ENCODE data around the gene OSBPL1A. TPM values are rescaled to one million over a fixed set of nuclear protein-coding genes. Genes with fewer than 3 reads are reported as not detected.

The OSBPL1A gene
- total RNA-seq, 4 donors from 2014 or later: 16.1 to 80.0 (median 61.4) TPM

DNA sequence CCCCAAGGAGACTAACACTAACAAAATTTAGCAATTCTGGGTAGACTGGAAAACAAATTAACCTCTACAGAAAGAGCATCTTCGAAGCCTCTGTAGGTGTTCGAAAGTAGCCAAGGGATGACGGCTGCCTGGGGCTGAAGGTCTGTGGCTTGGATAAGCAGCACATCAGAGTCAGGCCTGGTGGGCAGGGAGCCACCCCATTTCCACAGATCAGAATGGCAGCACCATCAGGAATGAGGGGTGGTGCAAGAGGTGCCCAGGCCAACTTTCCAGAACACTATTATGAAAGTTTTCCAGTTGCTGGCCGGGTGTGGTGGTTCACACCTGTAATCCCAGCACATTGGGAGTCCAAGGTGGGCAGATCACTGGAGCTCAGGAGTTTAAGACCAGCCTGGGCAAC is 200.9 kb downstream of the OSBPL1A start:
- Histone ChIP-seq H3K27me3 (no peaks in the 10 kb centered on the region), H3K4me1 (no peaks in the 10 kb centered on the region), H3K27ac (no peak overlapping the region), H3K4me3 (no peak overlapping the region), H3K36me3 (no peaks in the 10 kb centered on the region), H3K9me3 (no peaks in the 10 kb centered on the region)
- 88 to 100% methylated on average over 1 to 4 of the region's 4 CpGs for WGBS, 2 donors (ENCODE audit: low coverage in 1 of 2)
- DNase-seq: no peak
- TF ChIP-seq POLR2A (IDR thresholded peaks at IDR 0.05) (no peak), EP300 (IDR thresholded peaks at IDR 0.05; ENCODE audit: low read depth) (no peak), POLR2AphosphoS5 (IDR thresholded peaks at IDR 0.05) (no peak)
- TF ChIP-seq, protein P1, sequence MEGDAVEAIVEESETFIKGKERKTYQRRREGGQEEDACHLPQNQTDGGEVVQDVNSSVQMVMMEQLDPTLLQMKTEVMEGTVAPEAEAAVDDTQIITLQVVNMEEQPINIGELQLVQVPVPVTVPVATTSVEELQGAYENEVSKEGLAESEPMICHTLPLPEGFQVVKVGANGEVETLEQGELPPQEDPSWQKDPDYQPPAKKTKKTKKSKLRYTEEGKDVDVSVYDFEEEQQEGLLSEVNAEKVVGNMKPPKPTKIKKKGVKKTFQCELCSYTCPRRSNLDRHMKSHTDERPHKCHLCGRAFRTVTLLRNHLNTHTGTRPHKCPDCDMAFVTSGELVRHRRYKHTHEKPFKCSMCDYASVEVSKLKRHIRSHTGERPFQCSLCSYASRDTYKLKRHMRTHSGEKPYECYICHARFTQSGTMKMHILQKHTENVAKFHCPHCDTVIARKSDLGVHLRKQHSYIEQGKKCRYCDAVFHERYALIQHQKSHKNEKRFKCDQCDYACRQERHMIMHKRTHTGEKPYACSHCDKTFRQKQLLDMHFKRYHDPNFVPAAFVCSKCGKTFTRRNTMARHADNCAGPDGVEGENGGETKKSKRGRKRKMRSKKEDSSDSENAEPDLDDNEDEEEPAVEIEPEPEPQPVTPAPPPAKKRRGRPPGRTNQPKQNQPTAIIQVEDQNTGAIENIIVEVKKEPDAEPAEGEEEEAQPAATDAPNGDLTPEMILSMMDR (IDR thresholded peaks at IDR 0.05): no peak
- intact Hi-C loops (cut with DNase I; ENCODE audit: low total_unique reads): no loop called here
- in situ Hi-C loops (cut with MboI; ENCODE audit: low pct_ligation_motif_present in 1 of 4, low pct_unique_long_range_greater_than_20kb in 1 of 4, low sequenced_read_pairs in 3 of 4): loop anchor here in 2 of 4 donors (25.0 kb wide), 1 partner anchor 291 kb away; no protein-coding TSS in a partner anchor

DNA sequence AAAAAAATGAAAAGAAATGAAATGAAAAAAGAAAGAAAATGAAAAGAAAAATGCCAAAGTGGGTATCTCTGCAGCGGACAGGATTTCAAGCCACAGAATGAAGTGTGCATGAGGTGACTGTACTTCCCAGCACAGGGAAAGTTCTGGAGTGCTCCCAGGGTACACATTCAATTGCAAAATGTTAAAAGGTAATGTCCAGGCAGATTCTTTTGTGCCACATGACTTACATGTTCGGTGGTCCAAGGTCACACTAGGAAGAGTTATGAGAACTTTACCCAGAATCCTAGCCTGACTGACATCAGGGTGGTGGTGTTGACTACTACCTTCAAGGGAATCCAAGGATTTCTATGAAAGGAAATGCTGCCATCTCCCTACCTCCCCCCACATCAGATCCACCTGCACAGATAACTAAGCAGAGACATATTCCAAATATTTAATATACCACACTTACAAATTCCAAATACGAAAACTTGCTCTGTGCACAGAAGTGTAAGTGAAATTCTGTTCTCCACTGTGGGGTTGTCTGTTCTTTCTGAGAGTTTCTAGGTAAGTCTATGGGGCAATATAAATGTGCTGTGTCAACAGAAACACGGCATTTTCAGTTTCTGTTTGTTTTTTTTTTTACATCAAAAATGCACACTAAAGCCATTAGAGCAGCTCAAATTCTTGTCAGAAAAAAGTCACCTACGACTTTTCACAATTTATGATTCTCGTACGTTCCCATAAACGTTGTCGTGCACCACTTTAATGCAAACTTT is 202.1 kb downstream of the OSBPL1A start:
- no peak for TF ChIP-seq POLR2AphosphoS5 (IDR thresholded peaks at IDR 0.05)
- TF ChIP-seq POLR2A (IDR thresholded peaks at IDR 0.05): no peak
- TF ChIP-seq, protein P1 (IDR thresholded peaks at IDR 0.05): no peak
- TF ChIP-seq EP300 (IDR thresholded peaks at IDR 0.05; ENCODE audit: low read depth): no peak
- DNase-seq: no peak
- H3K4me1 ChIP-seq: peaks cover 0 to 2% (median 0%) of the 10 kb centered on the region in 4 donors
- in situ Hi-C loops (cut with MboI; ENCODE audit: low pct_ligation_motif_present in 1 of 4, low pct_unique_long_range_greater_than_20kb in 1 of 4, low sequenced_read_pairs in 3 of 4): loop anchor here in 2 of 4 donors (25.0 kb wide), 1 partner anchor 292 kb away; no protein-coding TSS in a partner anchor
- H3K9me3 ChIP-seq: no peaks in the 10 kb centered on the region
- no peak overlapping the region for H3K27ac ChIP-seq
- H3K27me3 ChIP-seq: no peaks in the 10 kb centered on the region
- 72% methylated on average over 9 of the region's 9 CpGs for WGBS, 2 donors (ENCODE audit: low coverage in 1 of 2)
- no peaks in the 10 kb centered on the region for H3K36me3 ChIP-seq
- H3K4me3 ChIP-seq: no peak overlapping the region
- intact Hi-C loops (cut with DNase I; ENCODE audit: low total_unique reads): no loop called here

GRCh38 chr18:24190590-24190989 is 207.0 kb downstream of the OSBPL1A start:
- intact Hi-C loops (cut with DNase I; ENCODE audit: low total_unique reads) (no loop called here), in situ Hi-C loops (cut with MboI; ENCODE audit: low pct_ligation_motif_present in 1 of 4, low pct_unique_long_range_greater_than_20kb in 1 of 4, low sequenced_read_pairs in 3 of 4) (loop anchor here in 2 of 4 donors (25.0 kb wide), 1 partner anchor 297 kb away; no protein-coding TSS in a partner anchor)
- H3K27me3 ChIP-seq: no peaks in the 10 kb centered on the region
- H3K36me3 ChIP-seq: peaks cover 0 to 5% (median under 1%) of the 10 kb centered on the region in 4 donors
- WGBS, 2 donors (ENCODE audit: low coverage in 1 of 2): 66 to 83% methylated on average over 2 of the region's 2 CpGs
- TF ChIP-seq EP300 (IDR thresholded peaks at IDR 0.05; ENCODE audit: low read depth): no peak
- no peak for TF ChIP-seq POLR2A (IDR thresholded peaks at IDR 0.05)
- TF ChIP-seq, protein P1 (IDR thresholded peaks at IDR 0.05): no peak
- no peak for TF ChIP-seq POLR2AphosphoS5 (IDR thresholded peaks at IDR 0.05)
- no peak overlapping the region for H3K4me3 ChIP-seq
- H3K9me3 ChIP-seq: no peaks in the 10 kb centered on the region
- H3K27ac ChIP-seq: no peak overlapping the region
- H3K4me1 ChIP-seq: peaks cover 0 to 4% (median 1%) of the 10 kb centered on the region in 4 donors
- DNase-seq: no peak

DNA sequence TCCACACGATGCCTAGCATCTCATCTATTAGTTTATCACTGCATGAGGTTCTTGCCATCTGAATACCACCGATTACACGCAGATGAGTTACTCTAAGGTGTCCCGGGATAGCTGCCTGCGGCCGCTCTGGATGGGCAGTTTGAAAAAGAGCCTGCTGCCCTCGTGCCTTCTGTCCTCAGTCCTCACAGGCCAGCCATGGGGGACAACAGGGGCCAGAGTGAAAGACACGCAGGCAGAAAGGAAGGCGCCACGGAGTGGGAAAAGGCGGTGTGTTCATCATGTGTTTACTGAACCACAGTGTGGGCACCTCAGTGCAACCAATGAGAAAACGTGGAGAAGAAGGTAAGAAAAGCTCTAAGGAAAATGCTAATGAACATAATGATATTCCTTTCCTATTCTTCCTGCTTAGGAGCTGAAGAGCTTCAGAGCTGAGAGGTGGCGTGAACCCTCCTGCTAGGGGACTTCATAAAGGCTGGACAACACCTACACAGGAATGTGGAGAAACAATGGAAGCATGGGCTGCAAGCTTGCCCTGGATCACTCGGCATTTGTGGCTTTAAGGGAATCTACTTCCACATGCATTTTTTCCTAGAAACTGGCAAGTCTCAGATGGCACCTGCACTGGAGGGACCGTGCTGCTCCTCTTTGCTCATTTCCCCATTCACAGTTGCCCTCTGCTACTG is 207.8 kb downstream of the OSBPL1A start:
- intact Hi-C loops (cut with DNase I; ENCODE audit: low total_unique reads): no loop called here

More for the DNA sequence above, 207.8 kb downstream of the OSBPL1A start:
- Histone ChIP-seq H3K4me3 (no peak overlapping the region), H3K9me3 (no peaks in the 10 kb centered on the region), H3K36me3 (peaks cover 0 to 6% (median 2%) of the 10 kb centered on the region in 4 donors), H3K27me3 (no peaks in the 10 kb centered on the region), H3K4me1 (peaks cover 0 to 4% (median 1%) of the 10 kb centered on the region in 4 donors), H3K27ac (no peak overlapping the region)
- WGBS, 2 donors (ENCODE audit: low coverage in 1 of 2): 93 to 95% methylated on average over 8 to 15 of the region's 15 CpGs
- TF ChIP-seq POLR2A (IDR thresholded peaks at IDR 0.05) (no peak), POLR2AphosphoS5 (IDR thresholded peaks at IDR 0.05) (no peak), EP300 (IDR thresholded peaks at IDR 0.05; ENCODE audit: low read depth) (no peak)
- TF ChIP-seq, protein P1 (IDR thresholded peaks at IDR 0.05): no peak
- in situ Hi-C loops (cut with MboI; ENCODE audit: low pct_ligation_motif_present in 1 of 4, low pct_unique_long_range_greater_than_20kb in 1 of 4, low sequenced_read_pairs in 3 of 4): loop anchor here in 2 of 4 donors (25.0 kb wide), 1 partner anchor 297 kb away; no protein-coding TSS in a partner anchor
- no peak for DNase-seq

Measured in transverse colon (tissue), 4 donors.